Gastrocnemius medialis (tissue), 4 donors: ENCODE data around the gene PRKN. TPM values are rescaled to one million over a fixed set of nuclear protein-coding genes. Genes with fewer than 3 reads are reported as not detected.

Experiments
- ATAC-seq, 2 donors: fragments of 150-250 bp; one replicate each; pipeline ENCODE4 v1.9.1; 2016
- DNase-seq, 2 donors: peaks; one replicate each; pipeline ENCODE4 v3.0.0-alpha.2; 2019
- H3K27ac ChIP-seq, 4 donors: fragments of 200-600 bp; sonication (generic); 1 replicate in 1 of 4; 2 replicates in 3 of 4; pipeline ENCODE4 v1.5.1; 2016 to 2018; ENCODE audit warnings: mild to moderate bottlenecking in 2 of 4, moderate library complexity in 1 of 4
- H3K27me3 ChIP-seq, 3 donors: fragments of 200-600 bp; sonication (generic) in 2 of 3; 1 replicate in 1 of 3; 2 replicates in 2 of 3; pipeline versions ENCODE4 v1.5.1 to v1.6.0; 2016 to 2019; ENCODE audit warnings: mild to moderate bottlenecking in 1 of 3, moderate library complexity in 1 of 3
- H3K36me3 ChIP-seq, 2 donors: fragments of 200-600 bp; sonication (generic) in 1 of 2; one replicate each; pipeline ENCODE4 v1.5.1; 2017 to 2018
- H3K4me1 ChIP-seq, 2 donors: fragments of 200-600 bp; sonication (generic) in 1 of 2; one replicate each; pipeline ENCODE4 v1.5.1; 2016 to 2017; ENCODE audit warnings: mild to moderate bottlenecking in 2 of 2
- H3K4me3 ChIP-seq, 4 donors: fragments of 200-600 bp; sonication (generic) in 3 of 4; 1 replicate in 1 of 4; 2 replicates in 3 of 4; pipeline ENCODE4 v1.5.1; 2016 to 2019; ENCODE audit warnings: mild to moderate bottlenecking in 2 of 4
- H3K9me3 ChIP-seq, 3 donors: fragments of 200-600 bp; sonication (generic) in 2 of 3; 1 replicate in 1 of 3; 2 replicates in 2 of 3; pipeline ENCODE4 v1.5.1; 2016 to 2019
- POLR2A ChIP-seq, 2 donors: fragments of 450-650 bp; IDR thresholded peaks; one replicate each; pipeline ENCODE4 v1.6.1; 2017; ENCODE audit warnings: antibody characterized with exemption in 2 of 2, mild to moderate bottlenecking in 2 of 2, moderate library complexity in 2 of 2
- in situ Hi-C, 4 donors: fragments of 200-750 bp; cut with MboI; loops; one replicate each; pipeline versions ENCODE4 v1.15.0 to v1.8.0; 2017; ENCODE audit warnings: low sequenced_read_pairs in 4 of 4
- intact Hi-C: fragments of 100-400 bp; cut with DNase I; formaldehyde crosslinking; loops from one replicate; pipeline ENCODE4 v1.15.1; 2023; ENCODE audit warnings: low total_unique reads
- total RNA-seq, 4 donors: library from RNA; depleted of rRNA; stranded (reverse); fragments of >200 nt; gene quantifications; one replicate each; pipeline versions ENCODE4 v1.1.0 to v1.2.3, GENCODE V29; 2016
- TF ChIP-seq, protein P1 (sequence below), 5 experiments: fragments of 450-650 bp in 3 of 5; fragments of 200-600 bp in 2 of 5; sonication (generic) in 2 of 5; IDR thresholded peaks in 4 of 5; conservative IDR thresholded peaks in 1 of 5; 1 replicate in 4 of 5; 2 replicates in 1 of 5; pipeline ENCODE4 v1.5.1; 2016 to 2019; ENCODE audit warnings: antibody characterized with exemption in 5 of 5, mild to moderate bottlenecking in 3 of 5, moderate library complexity in 3 of 5

The PRKN gene
- total RNA-seq, 4 donors from 2014 or later: 8.4 to 21.6 (median 13.7) TPM

GRCh38 chr6:161349886-161350285, 1377.7 kb downstream of the PRKN start:
- TF ChIP-seq POLR2A (IDR thresholded peaks at IDR 0.05): no peak
- TF ChIP-seq, protein P1, sequence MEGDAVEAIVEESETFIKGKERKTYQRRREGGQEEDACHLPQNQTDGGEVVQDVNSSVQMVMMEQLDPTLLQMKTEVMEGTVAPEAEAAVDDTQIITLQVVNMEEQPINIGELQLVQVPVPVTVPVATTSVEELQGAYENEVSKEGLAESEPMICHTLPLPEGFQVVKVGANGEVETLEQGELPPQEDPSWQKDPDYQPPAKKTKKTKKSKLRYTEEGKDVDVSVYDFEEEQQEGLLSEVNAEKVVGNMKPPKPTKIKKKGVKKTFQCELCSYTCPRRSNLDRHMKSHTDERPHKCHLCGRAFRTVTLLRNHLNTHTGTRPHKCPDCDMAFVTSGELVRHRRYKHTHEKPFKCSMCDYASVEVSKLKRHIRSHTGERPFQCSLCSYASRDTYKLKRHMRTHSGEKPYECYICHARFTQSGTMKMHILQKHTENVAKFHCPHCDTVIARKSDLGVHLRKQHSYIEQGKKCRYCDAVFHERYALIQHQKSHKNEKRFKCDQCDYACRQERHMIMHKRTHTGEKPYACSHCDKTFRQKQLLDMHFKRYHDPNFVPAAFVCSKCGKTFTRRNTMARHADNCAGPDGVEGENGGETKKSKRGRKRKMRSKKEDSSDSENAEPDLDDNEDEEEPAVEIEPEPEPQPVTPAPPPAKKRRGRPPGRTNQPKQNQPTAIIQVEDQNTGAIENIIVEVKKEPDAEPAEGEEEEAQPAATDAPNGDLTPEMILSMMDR (IDR thresholded peaks at IDR 0.05 in 4 of 5, conservative IDR thresholded peaks at IDR 0.05 in 1 of 5): no peak
- DNase-seq: no peak
- Histone ChIP-seq H3K27ac (no peak overlapping the region), H3K9me3 (no peaks in the 10 kb centered on the region), H3K27me3 (no peaks in the 10 kb centered on the region), H3K4me3 (no peak overlapping the region), H3K36me3 (no peaks in the 10 kb centered on the region), H3K4me1 (no peaks in the 10 kb centered on the region)
- in situ Hi-C loops (no loop called here), intact Hi-C loops (no loop called here)
- no peak for ATAC-seq

DNA sequence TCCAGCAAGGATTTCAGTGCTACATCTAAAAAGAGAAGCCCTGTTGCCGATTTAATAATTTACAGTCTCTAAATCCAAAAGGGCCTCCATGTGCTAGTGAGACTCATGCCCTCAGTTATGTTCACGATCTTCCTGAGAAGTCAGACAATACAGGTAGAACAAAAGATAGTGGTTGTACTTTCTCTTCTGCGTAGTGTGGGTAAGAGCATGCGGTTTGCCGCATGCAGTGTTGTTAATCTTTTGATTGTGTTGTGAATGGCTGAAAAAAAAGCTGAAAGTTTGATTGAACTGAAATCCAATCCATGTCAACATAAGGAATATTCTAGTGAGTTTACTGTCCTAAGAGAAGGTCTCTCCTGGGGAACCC, 1379.0 kb downstream of the PRKN start:
- H3K36me3 ChIP-seq: no peaks in the 10 kb centered on the region
- H3K4me3 ChIP-seq: no peak overlapping the region
- H3K27ac ChIP-seq: no peak overlapping the region
- TF ChIP-seq, protein P1 (IDR thresholded peaks at IDR 0.05 in 4 of 5, conservative IDR thresholded peaks at IDR 0.05 in 1 of 5): no peak
- no peak for TF ChIP-seq POLR2A (IDR thresholded peaks at IDR 0.05)
- no peaks in the 10 kb centered on the region for H3K4me1 ChIP-seq
- no peak for ATAC-seq
- H3K9me3 ChIP-seq: no peaks in the 10 kb centered on the region
- no peak for DNase-seq
- intact Hi-C loops (no loop called here), in situ Hi-C loops (no loop called here)
- H3K27me3 ChIP-seq: no peaks in the 10 kb centered on the region

GRCh38 chr6:161347988-161348627, 1379.5 kb downstream of the PRKN start:
- H3K36me3 ChIP-seq: no peaks in the 10 kb centered on the region
- in situ Hi-C loops: no loop called here
- intact Hi-C loops: no loop called here
- no peaks in the 10 kb centered on the region for H3K4me1 ChIP-seq
- no peaks in the 10 kb centered on the region for H3K9me3 ChIP-seq
- no peak for TF ChIP-seq POLR2A (IDR thresholded peaks at IDR 0.05)
- TF ChIP-seq, protein P1 (IDR thresholded peaks at IDR 0.05 in 4 of 5, conservative IDR thresholded peaks at IDR 0.05 in 1 of 5): no peak
- DNase-seq (no peak), ATAC-seq (no peak)
- H3K4me3 ChIP-seq: no peak overlapping the region
- no peaks in the 10 kb centered on the region for H3K27me3 ChIP-seq
- H3K27ac ChIP-seq: no peak overlapping the region

DNA sequence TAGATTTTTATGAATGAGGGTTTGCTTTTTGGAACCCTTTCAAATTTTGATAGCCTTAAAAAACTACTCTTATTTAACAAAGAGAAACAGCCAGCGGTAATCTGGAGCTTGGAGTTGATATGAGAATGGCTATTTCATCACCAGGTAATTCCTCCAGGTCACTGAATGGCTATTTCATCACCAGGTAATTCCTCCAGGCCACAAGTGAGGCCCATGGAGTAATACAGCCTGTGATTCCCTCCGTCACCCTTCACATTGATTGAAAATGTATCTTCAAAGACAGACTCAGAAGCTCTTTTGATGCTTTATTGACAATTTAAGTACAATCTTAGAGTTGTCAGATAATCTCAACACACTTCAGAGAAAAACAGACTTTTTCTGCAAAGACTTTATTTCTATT, 1380.4 kb downstream of the PRKN start:
- no peak for TF ChIP-seq POLR2A (IDR thresholded peaks at IDR 0.05)
- no peaks in the 10 kb centered on the region for H3K27me3 ChIP-seq
- intact Hi-C loops (no loop called here), in situ Hi-C loops (no loop called here)
- ATAC-seq (no peak), DNase-seq (no peak)
- H3K27ac ChIP-seq: no peak overlapping the region
- no peaks in the 10 kb centered on the region for H3K36me3 ChIP-seq
- H3K9me3 ChIP-seq: no peaks in the 10 kb centered on the region
- H3K4me3 ChIP-seq: no peak overlapping the region
- no peaks in the 10 kb centered on the region for H3K4me1 ChIP-seq

DNA sequence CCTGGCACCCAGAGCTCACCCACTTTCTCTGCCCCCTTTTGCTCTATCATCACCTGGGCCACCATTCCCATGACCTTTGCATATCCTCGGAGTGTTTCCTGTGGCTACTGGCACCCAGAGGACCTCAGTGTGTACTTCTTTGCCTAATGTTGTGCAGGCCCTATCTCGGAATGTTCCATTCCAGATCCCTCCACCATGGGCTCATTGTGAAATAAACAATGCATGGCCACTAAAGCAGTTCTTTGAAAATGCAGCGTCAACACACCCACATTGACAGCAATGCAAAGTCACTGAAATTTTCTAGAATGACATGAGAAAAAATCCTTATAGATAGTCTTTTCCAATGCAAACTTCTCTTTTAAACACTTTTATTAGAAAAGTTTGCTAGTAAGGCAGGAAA, 1380.8 kb downstream of the PRKN start:
- H3K36me3 ChIP-seq: no peaks in the 10 kb centered on the region
- H3K27me3 ChIP-seq: no peaks in the 10 kb centered on the region
- TF ChIP-seq, protein P1 (IDR thresholded peaks at IDR 0.05 in 4 of 5, conservative IDR thresholded peaks at IDR 0.05 in 1 of 5): no peak
- TF ChIP-seq POLR2A (IDR thresholded peaks at IDR 0.05): no peak
- H3K4me3 ChIP-seq: no peak overlapping the region
- in situ Hi-C loops: no loop called here
- DNase-seq (no peak), ATAC-seq (no peak)
- H3K9me3 ChIP-seq: no peaks in the 10 kb centered on the region
- intact Hi-C loops: no loop called here
- H3K4me1 ChIP-seq: no peaks in the 10 kb centered on the region
- H3K27ac ChIP-seq: no peak overlapping the region
